ENCODE data around the gene LYPD6B. TPM values are rescaled to one million over a fixed set of nuclear protein-coding genes. Genes with fewer than 3 reads are reported as not detected.

The LYPD6B gene
- polyA plus RNA-seq, 1 of the 3 experiments (the other 2 are of a cell fraction) = 18.2 TPM

DNA sequence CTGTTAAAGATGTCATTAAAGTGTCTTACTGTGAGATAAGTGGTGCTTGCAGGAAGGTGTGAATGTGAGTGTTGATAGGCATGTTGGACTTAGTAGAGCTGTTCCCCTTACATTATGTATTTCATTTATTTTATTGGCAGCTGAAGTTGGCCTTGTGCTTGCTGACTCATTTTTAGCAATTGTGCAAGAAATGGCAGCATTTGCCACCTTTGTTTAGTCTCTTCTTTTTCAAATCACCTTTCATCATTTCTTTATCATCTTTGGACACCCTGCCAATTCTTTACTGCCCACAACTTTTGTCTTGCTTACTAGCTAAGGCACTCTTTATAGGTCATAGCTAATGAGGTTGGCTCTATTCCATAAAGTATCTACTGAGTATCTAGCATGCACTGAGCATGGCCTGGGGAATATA lies 161.6 kb downstream of the LYPD6B start:
- no peak overlapping the region for H2AFZ ChIP-seq (ENCODE audit: low read depth)
- no peak for DNase-seq
- no peaks in the 10 kb centered on the region for H3K36me3 ChIP-seq (replicated peaks in 1 of 2; ENCODE audit: control insufficient read depth in 1 of 2, insufficient read depth in 2 of 2, low read length in 1 of 2)
- TF ChIP-seq GABPA (IDR thresholded peaks at IDR 0.05; ENCODE audit: low read depth) (no peak), MEF2A (IDR thresholded peaks at IDR 0.05; ENCODE audit: borderline replicate concordance, low read depth) (no peak), NRF1 (IDR thresholded peaks at IDR 0.05; ENCODE audit: low read depth, low read length) (no peak), TCF12 (IDR thresholded peaks at IDR 0.05) (no peak), FOSL2 (IDR thresholded peaks at IDR 0.05; ENCODE audit: borderline replicate concordance, low read depth) (peak; percentile 22; the same call in 1 of the 2 replicates)
- TF ChIP-seq, protein P1, sequence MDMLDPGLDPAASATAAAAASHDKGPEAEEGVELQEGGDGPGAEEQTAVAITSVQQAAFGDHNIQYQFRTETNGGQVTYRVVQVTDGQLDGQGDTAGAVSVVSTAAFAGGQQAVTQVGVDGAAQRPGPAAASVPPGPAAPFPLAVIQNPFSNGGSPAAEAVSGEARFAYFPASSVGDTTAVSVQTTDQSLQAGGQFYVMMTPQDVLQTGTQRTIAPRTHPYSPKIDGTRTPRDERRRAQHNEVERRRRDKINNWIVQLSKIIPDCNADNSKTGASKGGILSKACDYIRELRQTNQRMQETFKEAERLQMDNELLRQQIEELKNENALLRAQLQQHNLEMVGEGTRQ (IDR thresholded peaks at IDR 0.05; ENCODE audit: borderline replicate concordance, low read depth, low read length) = no peak
- TF ChIP-seq, protein P2, sequence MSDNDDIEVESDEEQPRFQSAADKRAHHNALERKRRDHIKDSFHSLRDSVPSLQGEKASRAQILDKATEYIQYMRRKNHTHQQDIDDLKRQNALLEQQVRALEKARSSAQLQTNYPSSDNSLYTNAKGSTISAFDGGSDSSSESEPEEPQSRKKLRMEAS (IDR thresholded peaks at IDR 0.05; ENCODE audit: low read depth) = no peak
- no peaks in the 10 kb centered on the region; a peak in 1 of 4 replicates for H3K4me1 ChIP-seq (ENCODE audit: control insufficient read depth in 1 of 2, insufficient read depth in 2 of 2, low read depth in 1 of 2, low read length in 1 of 2)
- POLR2A ChIA-PET = no interaction called here
- H3K4me2 ChIP-seq = no peak overlapping the region
- H3K9me2 ChIP-seq = no peaks in the 10 kb centered on the region
- CTCF ChIA-PET = interaction anchor here (0.7 kb wide), 1 partner anchor 287 kb away, joined by 3 read pairs; no protein-coding TSS in a partner anchor
- no peak overlapping the region for H3K27ac ChIP-seq (ENCODE audit: low read depth in 2 of 2, low read length in 1 of 2)
- no peaks in the 10 kb centered on the region for H3K27me3 ChIP-seq (ENCODE audit: insufficient read depth)
- no peaks in the 10 kb centered on the region for H3F3A ChIP-seq (replicated peaks; ENCODE audit: insufficient read depth)
- H4K20me1 ChIP-seq (ENCODE audit: insufficient read depth) = no peaks in the 10 kb centered on the region
- H3K9ac ChIP-seq = no peak overlapping the region
- H3K79me2 ChIP-seq (ENCODE audit: insufficient read depth) = no peaks in the 10 kb centered on the region
- no peaks in the 10 kb centered on the region for H3K9me3 ChIP-seq
- no peak overlapping the region for H3K4me3 ChIP-seq (ENCODE audit: low read depth in 2 of 2, low read length in 1 of 2)

DNA sequence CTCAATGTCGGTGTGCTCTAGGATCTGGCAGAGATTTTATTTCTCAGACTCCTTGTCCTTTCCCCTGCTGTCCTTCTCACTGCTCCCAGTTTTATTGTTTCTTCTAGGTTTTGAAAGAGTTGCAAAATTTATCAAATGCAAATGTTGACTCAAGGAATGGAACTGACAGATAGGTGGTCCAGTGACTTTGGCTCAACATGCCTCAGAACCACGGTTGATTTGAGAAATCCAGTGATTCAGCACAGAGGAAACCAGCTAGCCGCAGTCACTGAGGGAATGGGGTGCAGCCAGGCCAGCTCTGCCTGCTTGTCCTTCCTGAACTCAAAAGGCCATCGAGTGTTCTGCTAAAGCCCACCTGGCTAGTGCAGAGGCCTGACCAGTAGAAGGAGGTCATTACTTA lies 166.2 kb downstream of the LYPD6B start:
- Histone ChIP-seq H3K4me3 (ENCODE audit: low read depth in 2 of 2, low read length in 1 of 2) (no peak overlapping the region), H3K9ac (no peak overlapping the region), H3K79me2 (ENCODE audit: insufficient read depth) (no peaks in the 10 kb centered on the region), H3K36me3 (replicated peaks in 1 of 2; ENCODE audit: control insufficient read depth in 1 of 2, insufficient read depth in 2 of 2, low read length in 1 of 2) (no peaks in the 10 kb centered on the region), H2AFZ (ENCODE audit: low read depth) (no peak overlapping the region), H3K27me3 (ENCODE audit: insufficient read depth) (no peaks in the 10 kb centered on the region), H3K27ac (ENCODE audit: low read depth in 2 of 2, low read length in 1 of 2) (no peak overlapping the region), H3K9me2 (no peaks in the 10 kb centered on the region), H3K9me3 (no peaks in the 10 kb centered on the region), H3K4me1 (ENCODE audit: control insufficient read depth in 1 of 2, insufficient read depth in 2 of 2, low read depth in 1 of 2, low read length in 1 of 2) (no peaks in the 10 kb centered on the region; a peak in 1 of 4 replicates), H4K20me1 (ENCODE audit: insufficient read depth) (no peaks in the 10 kb centered on the region), H3K4me2 (no peak overlapping the region), H3F3A (replicated peaks; ENCODE audit: insufficient read depth) (no peaks in the 10 kb centered on the region)
- TF ChIP-seq, protein P2 (IDR thresholded peaks at IDR 0.05; ENCODE audit: low read depth) = no peak
- TF ChIP-seq ELF1 (IDR thresholded peaks at IDR 0.05) = no peak
- CTCF ChIA-PET = interaction anchor here (1.6 kb wide), 1 partner anchor 16 kb away, joined by 3 read pairs; no protein-coding TSS in a partner anchor
- 83% methylated on average over 4 of the region's 4 CpGs for WGBS (ENCODE audit: low lambda C conversion rate)
- DNase-seq = no peak
- POLR2A ChIA-PET = no interaction called here

DNA sequence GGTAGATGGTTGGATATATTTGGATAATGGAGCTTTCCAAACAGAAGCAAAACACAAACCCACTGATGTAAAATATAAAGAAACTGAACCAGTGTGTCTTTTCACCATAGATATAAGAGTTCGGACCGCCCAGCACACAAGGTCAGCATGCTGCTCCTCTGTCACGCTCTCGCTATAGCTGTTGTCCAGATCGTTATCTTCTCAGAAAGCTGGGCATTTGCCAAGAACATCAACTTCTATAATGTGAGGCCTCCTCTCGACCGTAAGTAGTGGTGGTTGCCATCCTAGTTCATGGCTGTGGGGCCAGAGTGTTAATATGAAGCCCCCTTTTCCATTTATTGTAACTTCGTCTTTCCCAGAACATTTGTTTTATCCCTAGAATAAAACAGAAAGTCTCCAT lies 166.6 kb downstream of the LYPD6B start:
- TF ChIP-seq, protein P1 (IDR thresholded peaks at IDR 0.05; ENCODE audit: borderline replicate concordance, low read depth, low read length) = no peak
- TF ChIP-seq RAD21 (IDR thresholded peaks at IDR 0.05; ENCODE audit: low read length) (no peak), GABPA (IDR thresholded peaks at IDR 0.05; ENCODE audit: low read depth) (no peak), JUND (IDR thresholded peaks at IDR 0.05) (no peak), CHD2 (IDR thresholded peaks at IDR 0.05; ENCODE audit: low read length, partially characterized antibody) (no peak), SMC3 (IDR thresholded peaks at IDR 0.05; ENCODE audit: low read depth, low read length) (no peak), RXRA (IDR thresholded peaks at IDR 0.05; ENCODE audit: borderline replicate concordance, low read depth) (no peak), FOXJ3 (CRISPR knock-in tag; IDR thresholded peaks at IDR 0.05) (no peak), POLR2AphosphoS5 (IDR thresholded peaks at IDR 0.05; ENCODE audit: low read depth, low read length) (no peak), EP300 (IDR thresholded peaks at IDR 0.05; ENCODE audit: borderline replicate concordance in 1 of 2, low read depth in 1 of 2, low read length in 1 of 2) (no peak)
- TF ChIP-seq, protein P3, sequence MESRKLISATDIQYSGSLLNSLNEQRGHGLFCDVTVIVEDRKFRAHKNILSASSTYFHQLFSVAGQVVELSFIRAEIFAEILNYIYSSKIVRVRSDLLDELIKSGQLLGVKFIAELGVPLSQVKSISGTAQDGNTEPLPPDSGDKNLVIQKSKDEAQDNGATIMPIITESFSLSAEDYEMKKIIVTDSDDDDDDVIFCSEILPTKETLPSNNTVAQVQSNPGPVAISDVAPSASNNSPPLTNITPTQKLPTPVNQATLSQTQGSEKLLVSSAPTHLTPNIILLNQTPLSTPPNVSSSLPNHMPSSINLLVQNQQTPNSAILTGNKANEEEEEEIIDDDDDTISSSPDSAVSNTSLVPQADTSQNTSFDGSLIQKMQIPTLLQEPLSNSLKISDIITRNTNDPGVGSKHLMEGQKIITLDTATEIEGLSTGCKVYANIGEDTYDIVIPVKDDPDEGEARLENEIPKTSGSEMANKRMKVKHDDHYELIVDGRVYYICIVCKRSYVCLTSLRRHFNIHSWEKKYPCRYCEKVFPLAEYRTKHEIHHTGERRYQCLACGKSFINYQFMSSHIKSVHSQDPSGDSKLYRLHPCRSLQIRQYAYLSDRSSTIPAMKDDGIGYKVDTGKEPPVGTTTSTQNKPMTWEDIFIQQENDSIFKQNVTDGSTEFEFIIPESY (IDR thresholded peaks at IDR 0.05; ENCODE audit: borderline replicate concordance, low read depth) = no peak
- TF ChIP-seq, protein P4, sequence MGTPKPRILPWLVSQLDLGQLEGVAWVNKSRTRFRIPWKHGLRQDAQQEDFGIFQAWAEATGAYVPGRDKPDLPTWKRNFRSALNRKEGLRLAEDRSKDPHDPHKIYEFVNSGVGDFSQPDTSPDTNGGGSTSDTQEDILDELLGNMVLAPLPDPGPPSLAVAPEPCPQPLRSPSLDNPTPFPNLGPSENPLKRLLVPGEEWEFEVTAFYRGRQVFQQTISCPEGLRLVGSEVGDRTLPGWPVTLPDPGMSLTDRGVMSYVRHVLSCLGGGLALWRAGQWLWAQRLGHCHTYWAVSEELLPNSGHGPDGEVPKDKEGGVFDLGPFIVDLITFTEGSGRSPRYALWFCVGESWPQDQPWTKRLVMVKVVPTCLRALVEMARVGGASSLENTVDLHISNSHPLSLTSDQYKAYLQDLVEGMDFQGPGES (IDR thresholded peaks at IDR 0.05; ENCODE audit: low read depth, low read length) = no peak
- Histone ChIP-seq H3K9me3 (no peaks in the 10 kb centered on the region), H4K20me1 (ENCODE audit: insufficient read depth) (no peaks in the 10 kb centered on the region), H3K4me1 (ENCODE audit: control insufficient read depth in 1 of 2, insufficient read depth in 2 of 2, low read depth in 1 of 2, low read length in 1 of 2) (no peaks in the 10 kb centered on the region; a peak in 1 of 4 replicates), H3K4me2 (no peak overlapping the region), H3K4me3 (ENCODE audit: low read depth in 2 of 2, low read length in 1 of 2) (no peak overlapping the region), H2AFZ (ENCODE audit: low read depth) (no peak overlapping the region), H3K9ac (no peak overlapping the region), H3K36me3 (replicated peaks in 1 of 2; ENCODE audit: control insufficient read depth in 1 of 2, insufficient read depth in 2 of 2, low read length in 1 of 2) (no peaks in the 10 kb centered on the region), H3K79me2 (ENCODE audit: insufficient read depth) (no peaks in the 10 kb centered on the region), H3K27me3 (ENCODE audit: insufficient read depth) (no peaks in the 10 kb centered on the region), H3F3A (replicated peaks; ENCODE audit: insufficient read depth) (no peaks in the 10 kb centered on the region), H3K27ac (ENCODE audit: low read depth in 2 of 2, low read length in 1 of 2) (no peak overlapping the region), H3K9me2 (no peaks in the 10 kb centered on the region)
- WGBS (ENCODE audit: low lambda C conversion rate) = 73% methylated on average over 8 of the region's 8 CpGs
- DNase-seq = peak; percentile 11
- ChIA-PET CTCF (interaction anchor here (1.6 kb wide), 1 partner anchor 16 kb away, joined by 3 read pairs; no protein-coding TSS in a partner anchor), POLR2A (no interaction called here)

All from SK-N-SH (cell line).